GM10248 (cell line): ENCODE measurements around the gene MYO9B.

Source experiments
- CTCF ChIA-PET: fragments of 300-600 bp; sonication (Branson Sonifier 250); formaldehyde crosslinking; extraction: SDS; loops from one replicate; lab custom pipeline; 2021; ENCODE audit warnings: antibody characterized with exemption; lab: Yijun Ruan, JAX
- POLR2A ChIA-PET: fragments of 350-650 bp; sonication (Branson Sonifier 250); formaldehyde crosslinking; extraction: SDS; loops from one replicate; lab custom pipeline; 2020; ENCODE audit warnings: antibody characterized with exemption; lab: Yijun Ruan, JAX
- DNase-seq: peaks from one replicate; pipeline ENCODE4 v3.0.0; 2012; ENCODE audit errors: extremely low spot score
- CTCF ChIP-seq: IDR thresholded peaks from 2 replicates; pipeline ENCODE4 v1.5.1; 2012; ENCODE audit warnings: mild to moderate bottlenecking, low read depth; ENCODE audit errors: extremely low read depth, missing control alignments, control extremely low read depth

The MYO9B gene

GRCh38 chr19:17036640-17037039 is 38.9 kb upstream of the MYO9B start:
- ChIA-PET POLR2A (no interaction called here), CTCF (no interaction called here)
- no peak for TF ChIP-seq CTCF
- no peak for DNase-seq

DNA sequence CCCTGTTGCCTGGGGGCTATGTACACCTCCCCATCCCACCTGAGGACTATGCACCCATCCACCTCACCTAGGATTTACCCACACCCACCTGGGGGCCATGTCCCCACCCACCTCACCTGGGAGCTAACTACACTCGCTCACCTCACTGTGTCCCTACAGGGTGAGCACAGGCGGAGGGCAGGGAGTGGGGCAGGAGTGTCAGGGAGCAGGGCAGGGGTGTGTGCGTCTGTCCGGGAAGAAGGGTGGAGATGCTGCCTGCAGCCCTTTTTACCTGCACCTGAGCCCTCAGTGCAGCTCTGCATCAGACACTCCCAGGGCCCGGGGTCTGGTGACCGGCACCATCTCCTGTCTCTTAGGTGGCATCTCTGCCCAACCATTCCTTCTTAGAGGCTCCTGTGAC is 38.4 kb upstream of the MYO9B start:
- TF ChIP-seq CTCF: no peak
- ChIA-PET CTCF (no interaction called here), POLR2A (no interaction called here)
- no peak for DNase-seq

GRCh38 chr19:17037966-17038500 is 37.5 kb upstream of the MYO9B start:
- no peak for TF ChIP-seq CTCF
- POLR2A ChIA-PET: no interaction called here
- no peak for DNase-seq
- CTCF ChIA-PET: no interaction called here

DNA sequence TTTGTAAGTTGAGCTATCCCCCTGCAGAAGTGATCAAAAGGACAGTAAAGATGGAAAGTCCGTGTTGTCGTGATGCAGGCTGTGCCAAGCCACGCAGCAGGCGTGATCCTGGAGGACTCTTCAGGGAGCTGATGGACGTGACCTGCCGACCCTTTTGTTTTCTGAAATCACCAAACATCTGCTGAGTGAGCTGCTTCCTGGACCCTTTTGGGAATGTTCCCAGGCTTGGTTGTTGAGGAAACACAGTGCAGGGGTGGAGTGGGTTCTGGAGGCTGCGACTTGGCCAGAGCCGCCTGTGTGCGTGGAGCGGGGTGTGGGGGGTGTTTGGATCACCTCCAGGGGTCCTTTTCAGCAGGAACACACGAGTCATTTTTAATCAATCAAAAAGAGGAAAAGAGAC is 33.6 kb upstream of the MYO9B start:
- no peak for DNase-seq
- CTCF ChIA-PET: interaction anchor here (2.2 kb wide), 1 partner anchor 10 kb away, joined by 10 read pairs; no protein-coding TSS in a partner anchor
- POLR2A ChIA-PET: no interaction called here
- no peak for TF ChIP-seq CTCF

- no peak for TF ChIP-seq CTCF
- DNase-seq: no peak
- CTCF ChIA-PET: interaction anchor here (2.2 kb wide), 1 partner anchor 8 kb away, joined by 10 read pairs; no protein-coding TSS in a partner anchor
- POLR2A ChIA-PET: no interaction called here
Measured at GRCh38 chr19:17043744-17044143, 31.8 kb upstream of the MYO9B start.

- DNase-seq: no peak
- TF ChIP-seq CTCF: no peak
- ChIA-PET POLR2A (no interaction called here), CTCF (no interaction called here)
Measured at GRCh38 chr19:17045907-17046502, 29.6 kb upstream of the MYO9B start.
